Measurements from ENCODE around the gene PTH1R. TPM values are rescaled to one million over a fixed set of nuclear protein-coding genes. Genes with fewer than 3 reads are reported as not detected.

Gene PTH1R
- total and polyA plus RNA-seq, 3 donors from 2014 or later, result 8.4 to 11.3 (median 10.2) TPM

DNA sequence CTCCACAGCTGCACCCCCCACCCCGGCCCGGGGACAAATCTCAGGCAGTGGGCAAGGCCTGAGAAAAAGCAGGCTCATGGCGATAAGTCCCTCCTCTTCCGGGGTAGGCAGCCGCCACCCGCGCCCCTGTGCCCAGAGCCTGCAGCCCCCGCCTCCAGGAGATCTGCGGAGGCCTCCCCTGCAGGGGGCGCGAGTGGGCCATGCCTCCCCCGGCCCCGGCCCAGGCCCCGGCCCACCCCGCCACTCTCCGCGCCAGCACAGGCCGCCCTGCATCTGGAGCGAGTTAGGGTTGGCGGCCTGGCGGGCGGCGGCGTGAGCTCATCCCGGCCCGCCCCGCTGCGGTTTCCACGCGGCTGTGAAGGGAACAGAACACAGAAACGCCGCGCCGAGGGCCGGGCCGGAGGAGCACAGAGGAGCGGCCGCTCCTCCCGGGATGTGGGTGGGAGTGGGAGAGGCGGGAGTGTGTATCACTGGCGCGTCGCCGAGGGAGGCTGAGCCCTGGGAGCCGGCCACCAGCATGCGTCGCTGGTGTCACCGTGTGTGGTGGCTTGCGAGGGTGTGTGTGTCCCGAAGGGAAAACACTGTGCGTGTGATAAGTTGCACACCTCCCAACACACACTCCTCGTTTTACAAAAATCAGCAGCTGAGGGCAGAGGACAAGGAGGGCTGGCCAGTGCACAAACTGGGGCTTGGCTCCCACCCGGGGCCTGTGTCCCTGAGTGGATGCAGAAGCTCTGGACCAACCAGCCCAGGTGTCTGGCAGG is 31.5 kb upstream of the PTH1R start:
- Histone ChIP-seq H3K27me3 (no peaks in the 10 kb centered on the region), H3K27ac (peak overlapping the region in 1 of 2 donors; percentile 45), H3K9me3 (no peaks in the 10 kb centered on the region), H3K4me1 (peaks cover 7% of the 10 kb centered on the region), H3K4me3 (peak overlapping the region; percentile 57 to 64), H3K36me3 (ENCODE audit: low read depth, missing control alignments) (no peaks in the 10 kb centered on the region)
- intact Hi-C loops (cut with DNase I; ENCODE audit: low total_unique reads), result no loop called here
- DNase-seq, result peak; percentile 82
- TF ChIP-seq, protein P1, sequence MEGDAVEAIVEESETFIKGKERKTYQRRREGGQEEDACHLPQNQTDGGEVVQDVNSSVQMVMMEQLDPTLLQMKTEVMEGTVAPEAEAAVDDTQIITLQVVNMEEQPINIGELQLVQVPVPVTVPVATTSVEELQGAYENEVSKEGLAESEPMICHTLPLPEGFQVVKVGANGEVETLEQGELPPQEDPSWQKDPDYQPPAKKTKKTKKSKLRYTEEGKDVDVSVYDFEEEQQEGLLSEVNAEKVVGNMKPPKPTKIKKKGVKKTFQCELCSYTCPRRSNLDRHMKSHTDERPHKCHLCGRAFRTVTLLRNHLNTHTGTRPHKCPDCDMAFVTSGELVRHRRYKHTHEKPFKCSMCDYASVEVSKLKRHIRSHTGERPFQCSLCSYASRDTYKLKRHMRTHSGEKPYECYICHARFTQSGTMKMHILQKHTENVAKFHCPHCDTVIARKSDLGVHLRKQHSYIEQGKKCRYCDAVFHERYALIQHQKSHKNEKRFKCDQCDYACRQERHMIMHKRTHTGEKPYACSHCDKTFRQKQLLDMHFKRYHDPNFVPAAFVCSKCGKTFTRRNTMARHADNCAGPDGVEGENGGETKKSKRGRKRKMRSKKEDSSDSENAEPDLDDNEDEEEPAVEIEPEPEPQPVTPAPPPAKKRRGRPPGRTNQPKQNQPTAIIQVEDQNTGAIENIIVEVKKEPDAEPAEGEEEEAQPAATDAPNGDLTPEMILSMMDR (IDR thresholded peaks at IDR 0.05), result peak; percentile 19 to 52 (median 47)
- TF ChIP-seq POLR2A (IDR thresholded peaks at IDR 0.05), result no peak
- 1 to 8% methylated on average over 4 to 20 of the region's 53 CpGs for WGBS, 2 donors

DNA sequence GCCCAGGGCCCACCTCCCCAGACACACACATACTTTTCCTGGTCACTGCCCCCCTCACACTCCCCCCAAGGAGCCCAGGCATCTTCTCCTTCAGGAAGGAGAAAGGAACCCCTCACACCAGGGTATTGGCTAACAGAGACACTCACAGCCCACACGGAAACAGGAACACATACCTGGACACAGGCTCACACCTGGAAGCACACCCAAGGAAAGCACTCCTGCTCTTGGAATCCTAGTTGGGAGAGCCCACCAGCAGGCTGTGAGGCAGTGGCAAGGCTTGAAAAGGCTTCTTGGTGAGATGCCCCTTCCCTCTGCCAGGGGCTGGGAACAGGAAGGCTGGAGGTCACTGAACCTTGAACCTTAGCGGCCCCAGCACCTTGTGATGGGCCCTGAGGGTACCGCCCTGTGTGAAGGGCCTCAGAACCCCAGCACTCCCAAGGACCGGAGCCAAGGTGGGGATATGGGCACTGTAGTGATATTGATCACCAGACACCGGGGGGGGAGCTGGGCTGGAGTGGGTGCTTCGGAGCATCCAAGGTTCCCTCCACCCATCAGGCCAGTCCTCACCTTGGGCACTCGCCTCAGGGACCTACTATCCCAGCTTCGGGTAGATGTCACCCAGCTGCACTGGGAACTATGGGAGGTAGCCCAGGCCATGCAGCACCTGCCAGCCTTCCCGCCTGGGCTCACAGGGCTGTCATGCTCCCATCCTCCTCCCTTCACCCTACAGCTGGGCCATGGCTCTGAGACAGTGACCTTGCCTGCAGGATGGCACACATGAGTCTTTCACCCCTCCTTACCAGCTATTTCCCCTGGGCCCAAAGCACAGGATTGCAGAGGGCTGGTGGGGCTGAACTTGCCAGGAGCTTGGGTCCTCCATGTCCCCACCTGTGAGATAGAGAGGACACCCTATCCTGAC is 30.6 kb upstream of the PTH1R start:
- no peak for DNase-seq
- Histone ChIP-seq H3K27me3 (no peaks in the 10 kb centered on the region), H3K27ac (no peak overlapping the region), H3K4me1 (peaks cover 7% of the 10 kb centered on the region), H3K9me3 (no peaks in the 10 kb centered on the region), H3K36me3 (ENCODE audit: low read depth, missing control alignments) (no peaks in the 10 kb centered on the region), H3K4me3 (no peak overlapping the region)
- TF ChIP-seq, protein P1 (IDR thresholded peaks at IDR 0.05), result no peak
- no peak for TF ChIP-seq POLR2A (IDR thresholded peaks at IDR 0.05)
- intact Hi-C loops (cut with DNase I; ENCODE audit: low total_unique reads), result no loop called here
- 81 to 93% methylated on average over 2 to 9 of the region's 9 CpGs for WGBS, 2 donors

DNA sequence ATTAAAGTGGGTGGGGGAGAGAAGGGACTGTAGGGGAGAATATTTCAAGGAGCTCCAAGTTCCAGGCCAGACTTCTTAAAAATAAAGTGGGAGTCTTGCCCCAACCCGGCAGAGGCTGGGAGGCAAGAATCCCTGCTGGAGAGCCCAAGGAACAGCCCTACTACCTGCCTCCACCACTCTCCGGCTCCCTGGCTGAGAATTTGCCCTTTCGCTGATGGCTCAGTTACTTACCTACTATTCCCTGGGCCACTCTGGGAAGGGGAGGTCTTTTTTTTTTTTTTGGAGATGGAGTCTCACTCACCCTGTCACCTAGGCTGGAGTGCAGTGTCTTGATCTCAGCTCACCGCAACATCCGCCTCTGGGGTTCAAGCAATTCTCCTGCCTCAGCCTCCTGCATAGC is 29.8 kb upstream of the PTH1R start:
- intact Hi-C loops (cut with DNase I; ENCODE audit: low total_unique reads), result no loop called here
- Histone ChIP-seq H3K36me3 (ENCODE audit: low read depth, missing control alignments) (no peaks in the 10 kb centered on the region), H3K4me1 (peaks cover 7% of the 10 kb centered on the region), H3K27me3 (no peaks in the 10 kb centered on the region), H3K4me3 (no peak overlapping the region), H3K9me3 (no peaks in the 10 kb centered on the region), H3K27ac (no peak overlapping the region)
- WGBS, 2 donors, result 84 to 88% methylated on average over 4 to 5 of the region's 5 CpGs
- no peak for DNase-seq
- TF ChIP-seq, protein P1 (IDR thresholded peaks at IDR 0.05), result no peak
- TF ChIP-seq POLR2A (IDR thresholded peaks at IDR 0.05), result no peak

DNA sequence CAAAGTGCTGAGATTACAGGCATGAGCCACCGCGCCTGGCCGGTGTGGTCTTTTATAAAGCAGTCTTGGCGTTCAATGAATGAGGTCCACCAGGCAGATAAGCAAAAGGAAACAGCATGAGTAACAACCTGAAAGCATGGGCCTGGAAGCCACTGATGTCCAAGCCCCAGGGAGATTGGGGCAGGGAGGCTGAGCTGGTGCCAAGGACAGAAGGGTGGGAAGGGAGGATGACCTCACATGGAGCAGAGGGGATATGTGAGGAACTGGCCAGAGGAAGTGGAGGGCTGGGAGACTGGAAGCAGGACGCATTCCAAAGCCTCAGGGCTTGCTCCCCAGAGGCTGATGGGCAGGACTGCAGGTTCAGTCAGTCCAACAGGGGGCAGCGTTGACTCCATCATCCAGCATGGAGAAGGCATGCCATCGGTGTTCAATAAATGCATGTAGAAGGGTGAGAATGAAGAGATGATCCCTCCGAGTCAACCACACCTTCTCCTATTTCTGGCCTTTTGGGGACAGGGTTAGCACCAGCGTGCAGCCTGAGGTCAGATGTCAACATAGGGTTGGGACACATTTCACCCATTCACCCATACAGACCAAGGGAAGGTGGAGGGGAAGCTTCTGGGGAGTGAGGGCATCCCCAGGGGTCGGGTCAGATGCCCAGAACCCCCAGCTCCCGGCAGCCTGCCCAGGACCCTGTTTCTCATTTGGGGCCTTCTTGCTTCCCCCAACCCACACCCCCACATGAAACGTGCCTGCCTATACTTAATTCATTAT is 29.1 kb upstream of the PTH1R start:
- peak; percentile 48 for DNase-seq
- Histone ChIP-seq H3K36me3 (ENCODE audit: low read depth, missing control alignments) (no peaks in the 10 kb centered on the region), H3K27me3 (no peaks in the 10 kb centered on the region), H3K27ac (no peak overlapping the region), H3K9me3 (no peaks in the 10 kb centered on the region), H3K4me3 (no peak overlapping the region), H3K4me1 (peaks cover 7% of the 10 kb centered on the region)
- 61 to 65% methylated on average over 12 of the region's 12 CpGs for whole genome bisulfite sequencing, 2 donors
- intact Hi-C loops (cut with DNase I; ENCODE audit: low total_unique reads), result no loop called here
- no peak for TF ChIP-seq POLR2A (IDR thresholded peaks at IDR 0.05)

Data from testis (tissue), 3 donors.